ENCODE data around the gene LRP6. TPM values are rescaled to one million over a fixed set of nuclear protein-coding genes. Genes with fewer than 3 reads are reported as not detected.

LRP6 gene
- total RNA-seq, 1 experiment from 2014 or later = 62.4 TPM

- H3K9ac ChIP-seq (ENCODE audit: extremely low read depth, insufficient read length, low read length) = no peak overlapping the region
- no peaks in the 10 kb centered on the region for H3K27me3 Mint-ChIP-seq (ENCODE audit: low read depth)
- H4K5ac ChIP-seq (ENCODE audit: insufficient read length, low read depth, low read length) = no peak overlapping the region
- H3K79me1 ChIP-seq (ENCODE audit: insufficient read depth, low read depth, low read length, poor library complexity, severe bottlenecking) = peaks cover 7% of the 10 kb centered on the region
- H3K36me3 Mint-ChIP-seq (ENCODE audit: insufficient read depth in 1 of 3, low read depth in 3 of 3) = peaks cover 6 to 13% (median 12%) of the 10 kb centered on the region in 3 experiments; a peak in 6 of 7 replicates
- DNase-seq = no peak
- H3K23me2 ChIP-seq (ENCODE audit: insufficient read length, low read depth, low read length, poor library complexity, severe bottlenecking) = no peaks in the 10 kb centered on the region
- H2BK120ac ChIP-seq (ENCODE audit: low read depth, low read length, poor library complexity, severe bottlenecking) = no peak overlapping the region
- no peaks in the 10 kb centered on the region for H3K27me3 ChIP-seq (ENCODE audit: insufficient read depth, low read length)
- H3K4ac ChIP-seq (ENCODE audit: low read depth, low read length) = no peak overlapping the region
- H3K4me1 Mint-ChIP-seq = peaks cover 0 to 9% of the 10 kb centered on the region in 2 experiments; a peak in 1 of 4 replicates
- H3K4me3 Mint-ChIP-seq = no peak overlapping the region
- no peak overlapping the region for H2BK12ac ChIP-seq (ENCODE audit: insufficient read length, low read depth, low read length)
- no CpG with 5 or more reads among the region's 5 CpGs for WGBS (ENCODE audit: extremely low coverage, insufficient read length, low lambda C conversion rate)
- no peak overlapping the region for H4K91ac ChIP-seq (ENCODE audit: insufficient read length, low read depth, low read length)
- no peaks in the 10 kb centered on the region for H3K9me3 Mint-ChIP-seq
- H2AK5ac ChIP-seq (ENCODE audit: insufficient read length, low read length) = no peak overlapping the region
- H2BK15ac ChIP-seq (ENCODE audit: low read depth, low read length) = no peak overlapping the region
- H3K18ac ChIP-seq (ENCODE audit: insufficient read length, low read depth, low read length) = no peak overlapping the region
- H3K4me2 ChIP-seq (ENCODE audit: insufficient read depth, insufficient read length, low read length) = no peak overlapping the region
- no peaks in the 10 kb centered on the region for H3K4me1 ChIP-seq (ENCODE audit: insufficient read depth, low read length)
- H4K8ac ChIP-seq (replicated peaks; ENCODE audit: insufficient read length, low read depth, low read length) = no peak overlapping the region
- H3K14ac ChIP-seq (ENCODE audit: insufficient read depth, low read length) = no peak overlapping the region
- no peak for TF ChIP-seq CTCF (conservative IDR thresholded peaks at IDR 0.05)
- H2BK5ac ChIP-seq (ENCODE audit: insufficient read length, low read length) = no peak overlapping the region
- H3T11ph ChIP-seq (ENCODE audit: low read length) = no peak overlapping the region
- H2BK20ac ChIP-seq (ENCODE audit: low read depth, low read length, poor library complexity, severe bottlenecking) = no peak overlapping the region
- peaks cover 14% of the 10 kb centered on the region; the same call in 1 of the 2 replicates for H3K79me2 ChIP-seq (ENCODE audit: insufficient read depth, low read length)
- no peaks in the 10 kb centered on the region for H4K20me1 ChIP-seq (ENCODE audit: control insufficient read depth, insufficient read depth, insufficient read length)
- H3K27ac Mint-ChIP-seq = no peak overlapping the region
- H3K9me3 ChIP-seq (ENCODE audit: control insufficient read depth, low read depth, low read length) = no peaks in the 10 kb centered on the region
- H3K56ac ChIP-seq (ENCODE audit: insufficient read length, low read depth, low read length) = no peak overlapping the region
- H3K27ac ChIP-seq (ENCODE audit: insufficient read length, low read depth, low read length) = no peak overlapping the region
- no peak overlapping the region for H2AFZ ChIP-seq (ENCODE audit: low read length)
- H3K23ac ChIP-seq (ENCODE audit: insufficient read length, low read depth, low read length) = no peak overlapping the region
Observed at GRCh38 chr12:12206776-12207388, 60.0 kb downstream of the LRP6 start.
